Smooth muscle cell (in vitro differentiated cells): ENCODE measurements around the gene PALM3. TPM values are rescaled to one million over a fixed set of nuclear protein-coding genes. Genes with fewer than 3 reads are reported as not detected.

Experiments used
- DNase-seq: peaks from one replicate; lab custom pipeline; 2025; ENCODE audit not compliant: unreplicated experiment; lab: John Stamatoyannopoulos, UW
- H2AFZ ChIP-seq: fragments of 200-600 bp; sonication (generic); 2 replicates; pipeline ENCODE4 v1.6.0; 2016; ENCODE audit warnings: antibody characterized with exemption, low read depth, mild to moderate bottlenecking
- H3F3A ChIP-seq: fragments of 200-600 bp; sonication (generic); 2 replicates; pipeline ENCODE4 v1.6.0; 2017; ENCODE audit warnings: antibody characterized with exemption, low read depth
- H3K27ac ChIP-seq: fragments of 200-600 bp; sonication (generic); 2 replicates; pipeline ENCODE4 v1.5.1; 2016; ENCODE audit warnings: low read depth, mild to moderate bottlenecking
- H3K27me3 ChIP-seq: fragments of 200-600 bp; sonication (generic); 2 replicates; pipeline ENCODE4 v1.6.1; 2016; ENCODE audit warnings: low read depth, mild to moderate bottlenecking
- H3K36me3 ChIP-seq: fragments of 200-600 bp; sonication (generic); 2 replicates; pipeline ENCODE4 v1.5.1; 2016; ENCODE audit warnings: low read depth
- H3K4me1 ChIP-seq: fragments of 200-600 bp; sonication (generic); 2 replicates; pipeline ENCODE4 v1.5.1; 2016; ENCODE audit warnings: low read depth
- H3K4me2 ChIP-seq: fragments of 200-600 bp; sonication (generic); 2 replicates; pipeline ENCODE4 v1.6.0; 2016; ENCODE audit warnings: mild to moderate bottlenecking
- H3K4me3 ChIP-seq: fragments of 200-600 bp; sonication (generic); 2 replicates; pipeline ENCODE4 v1.5.1; 2016; ENCODE audit warnings: mild to moderate bottlenecking
- H3K79me2 ChIP-seq: fragments of 200-600 bp; sonication (generic); 2 replicates; pipeline ENCODE4 v1.6.0; 2016; ENCODE audit warnings: low read depth, mild to moderate bottlenecking
- H3K9ac ChIP-seq: fragments of 200-600 bp; sonication (generic); 2 replicates; pipeline ENCODE4 v1.6.0; 2016; ENCODE audit warnings: low read depth
- H3K9me3 ChIP-seq: fragments of 200-600 bp; sonication (generic); replicated peaks from 2 replicates; pipeline ENCODE4 v1.5.1; 2016; ENCODE audit warnings: low read depth
- H4K20me1 ChIP-seq: fragments of 200-600 bp; sonication (generic); 2 replicates; pipeline ENCODE4 v1.6.0; 2016; ENCODE audit warnings: low read depth
- CTCF ChIP-seq: fragments of 200-600 bp; sonication (generic); IDR thresholded peaks from 2 replicates; pipeline ENCODE4 v1.5.1; 2017; ENCODE audit warnings: borderline replicate concordance, mild to moderate bottlenecking, antibody characterized with exemption; ENCODE audit not compliant: insufficient read depth, poor library complexity, severe bottlenecking
- WGBS: methylation state at CpG from one replicate; pipeline ENCODE4 v1.1.7; 2016; ENCODE audit warnings: low lambda C conversion rate; 5-methylcytosine and 5-hydroxymethylcytosine counted together
- polyA plus RNA-seq: library from polyadenylated mRNA; unstranded; fragments of >200 nt; fragmentation: Nextera tagmentation; extraction: Ambion mirVana; gene quantifications from 2 replicates; pipeline ENCODE4 v1.2.1, GENCODE V29; 2016
- total RNA-seq: library from RNA; depleted of rRNA; stranded (reverse); fragments of >200 nt; gene quantifications from 2 replicates; pipeline ENCODE4 v1.2.3, GENCODE V29; 2014

The PALM3 gene
- total and polyA plus RNA-seq, 2 experiments from 2014 or later: 0.55 TPM; not detected in 1

- 93% methylated on average over 20 of the region's 21 CpGs for WGBS
- no peaks in the 10 kb centered on the region for H3K9me3 ChIP-seq
- H2AFZ ChIP-seq: no peak overlapping the region
These were observed 35.8 kb upstream of the PALM3 start for GRCh38 chr19:14097532-14098151.

DNA sequence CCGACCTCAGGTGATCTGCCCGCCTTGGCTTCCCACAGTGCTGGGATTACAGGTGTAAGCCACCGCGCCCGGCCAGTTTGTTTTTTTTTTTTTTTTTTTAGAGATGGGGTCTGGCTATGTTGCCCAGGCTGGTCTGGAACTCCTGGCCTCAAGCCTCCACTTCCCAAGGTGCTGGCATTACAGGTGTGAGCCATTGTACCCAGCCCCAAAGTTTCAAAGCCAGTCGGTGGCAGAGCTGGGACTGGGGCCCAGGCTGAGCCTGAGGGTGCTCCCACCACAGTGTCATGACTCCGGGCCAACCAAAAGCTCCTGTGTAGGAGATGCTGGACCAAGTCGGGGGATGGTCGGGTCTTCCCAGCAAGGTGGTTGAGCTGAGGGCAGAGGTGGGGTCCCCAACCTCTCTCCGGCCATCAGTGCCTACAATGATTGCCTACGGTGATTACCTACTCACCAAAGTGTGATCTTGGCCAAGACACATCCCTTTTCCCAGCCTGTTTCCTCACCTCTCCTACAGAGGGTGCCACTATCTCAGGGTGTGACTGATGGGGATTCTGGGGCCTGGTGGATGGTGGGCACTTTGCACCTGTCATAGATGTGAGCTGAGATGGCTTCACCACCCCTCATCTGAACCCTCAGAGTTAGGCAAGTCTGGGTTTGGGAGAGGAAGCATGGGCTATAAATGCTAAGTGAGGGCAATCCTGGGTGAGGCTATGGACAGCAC, 34.6 kb upstream of the PALM3 start:
- Histone ChIP-seq H3K9ac (no peak overlapping the region), H3K4me2 (no peak overlapping the region), H3K36me3 (no peaks in the 10 kb centered on the region), H3K27me3 (no peaks in the 10 kb centered on the region), H2AFZ (no peak overlapping the region), H3K4me1 (no peaks in the 10 kb centered on the region), H3K4me3 (no peak overlapping the region), H4K20me1 (no peaks in the 10 kb centered on the region), H3K27ac (no peak overlapping the region), H3K9me3 (no peaks in the 10 kb centered on the region), H3K79me2 (no peaks in the 10 kb centered on the region), H3F3A (no peaks in the 10 kb centered on the region)
- DNase-seq: no peak
- no peak for TF ChIP-seq CTCF
- 97% methylated on average over 11 of the region's 11 CpGs for WGBS

More at GRCh38 chr19:14097532-14098151, 35.8 kb upstream of the PALM3 start:
- no peak overlapping the region for H3K27ac ChIP-seq
- no peak overlapping the region for H3K4me2 ChIP-seq
- H3F3A ChIP-seq: no peaks in the 10 kb centered on the region
- no peaks in the 10 kb centered on the region for H3K79me2 ChIP-seq
- H3K9ac ChIP-seq: no peak overlapping the region
- no peaks in the 10 kb centered on the region for H3K27me3 ChIP-seq
- DNase-seq: no peak
- no peak overlapping the region for H3K4me3 ChIP-seq
- no peaks in the 10 kb centered on the region for H4K20me1 ChIP-seq
- TF ChIP-seq CTCF: no peak
- no peaks in the 10 kb centered on the region for H3K4me1 ChIP-seq
- no peaks in the 10 kb centered on the region for H3K36me3 ChIP-seq

DNA sequence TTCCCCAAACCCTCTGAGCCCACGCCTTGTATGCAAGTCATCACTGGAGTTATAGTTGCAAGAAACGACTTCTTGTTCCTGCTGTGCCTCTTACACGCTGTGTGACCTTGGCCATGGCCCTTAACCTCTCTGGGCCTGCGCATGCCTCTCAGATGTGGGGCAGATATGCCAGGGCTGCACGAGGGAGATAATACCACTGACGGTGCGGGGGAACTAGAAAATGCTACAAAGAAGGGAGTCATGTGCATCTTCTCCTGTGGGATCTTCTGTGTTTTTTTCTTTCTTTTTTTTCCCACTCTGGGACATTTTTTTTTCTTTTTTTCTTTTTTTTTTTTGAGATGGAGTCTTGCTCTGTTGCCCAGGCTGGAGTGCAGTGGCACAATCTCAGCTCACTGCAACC, 33.0 kb upstream of the PALM3 start:
- no peaks in the 10 kb centered on the region for H4K20me1 ChIP-seq
- H3K27me3 ChIP-seq: no peaks in the 10 kb centered on the region
- DNase-seq: no peak
- no peak overlapping the region for H3K4me2 ChIP-seq
- no peak overlapping the region for H3K9ac ChIP-seq
- H3F3A ChIP-seq: no peaks in the 10 kb centered on the region
- no peak overlapping the region for H3K4me3 ChIP-seq
- TF ChIP-seq CTCF: no peak
- H3K27ac ChIP-seq: no peak overlapping the region
- H3K4me1 ChIP-seq: no peaks in the 10 kb centered on the region
- no peaks in the 10 kb centered on the region for H3K36me3 ChIP-seq
- WGBS: 97% methylated on average over 7 of the region's 7 CpGs
- H2AFZ ChIP-seq: no peak overlapping the region
- no peaks in the 10 kb centered on the region for H3K9me3 ChIP-seq
- no peaks in the 10 kb centered on the region for H3K79me2 ChIP-seq
